IMR-90 (cell line): ENCODE results near the gene ADGRL3. TPM values are rescaled to one million over a fixed set of nuclear protein-coding genes. Genes with fewer than 3 reads are reported as not detected.

Source experiments
- ATAC-seq: fragments of 200-7000 bp; cut with Tn5 transposase; 2 replicates; pipeline ENCODE4 v1.9.1; 2020; ENCODE audit warnings: low read depth, mild to moderate bottlenecking, moderate library complexity
- BruUV-seq: library from RNA; stranded (reverse); fragments of 400-500 nt; replicated peaks from 2 replicates; lab custom pipeline; 2021; lab: Mats Ljungman, UMichigan
- CTCF ChIA-PET: fragments of 300-600 bp; formaldehyde crosslinking; extraction: SDS; loops from one replicate; lab custom pipeline; 2021; ENCODE audit warnings: antibody characterized with exemption; lab: Yijun Ruan, JAX
- POLR2A ChIA-PET: fragments of 300-600 bp; sonication (Branson Sonifier 250); formaldehyde crosslinking; loops from one replicate; lab custom pipeline; 2022; ENCODE audit warnings: antibody characterized with exemption; ENCODE audit not compliant: unreplicated experiment; lab: Charles Lee
- DNase-seq: peaks from one replicate; pipeline ENCODE4 v3.0.0; 2013
- H2AFZ ChIP-seq: replicated peaks from 2 replicates; pipeline ENCODE3; 2013; ENCODE audit warnings: low read length, mild to moderate bottlenecking; ENCODE audit not compliant: poor library complexity
- H2AK5ac ChIP-seq: 2 replicates; pipeline ENCODE4 v1.6.1; 2013; ENCODE audit warnings: low read depth, low read length, inconsistent platforms
- H2AK9ac ChIP-seq: replicated peaks from 2 replicates; pipeline ENCODE3; 2013; ENCODE audit warnings: mild to moderate bottlenecking, low read depth, low read length, moderate library complexity; ENCODE audit not compliant: poor library complexity
- H2BK120ac ChIP-seq: 2 replicates; pipeline ENCODE4 v1.6.1; 2013; ENCODE audit warnings: low read depth, low read length, inconsistent platforms
- H2BK15ac ChIP-seq: 3 replicates; pipeline ENCODE4 v1.6.1; 2013; ENCODE audit warnings: low read depth, low read length, inconsistent platforms
- H2BK20ac ChIP-seq: 2 replicates; pipeline ENCODE4 v1.6.1; 2013; ENCODE audit warnings: low read depth, mild to moderate bottlenecking, inconsistent platforms, low read length, moderate library complexity
- H2BK5ac ChIP-seq: 2 replicates; pipeline ENCODE4 v1.6.1; 2013; ENCODE audit warnings: mild to moderate bottlenecking, low read depth, low read length, inconsistent platforms; ENCODE audit not compliant: poor library complexity, severe bottlenecking
- H3K14ac ChIP-seq: replicated peaks from 2 replicates; pipeline ENCODE4 v1.6.1; 2013; ENCODE audit warnings: low read depth, low read length, inconsistent platforms
- H3K18ac ChIP-seq: 2 replicates; pipeline ENCODE4 v1.6.1; 2013; ENCODE audit warnings: low read depth, low read length, control low read depth
- H3K23ac ChIP-seq: 2 replicates; pipeline ENCODE4 v1.6.1; 2013; ENCODE audit warnings: low read depth, low read length, inconsistent platforms
- H3K27ac ChIP-seq: 2 replicates; pipeline ENCODE4 v1.5.1; 2013; ENCODE audit warnings: mild to moderate bottlenecking, control low read depth, low read length; ENCODE audit not compliant: insufficient read depth
- H3K27me3 ChIP-seq: 2 replicates; pipeline ENCODE4 v1.6.1; 2013; ENCODE audit warnings: low read length; ENCODE audit not compliant: control insufficient read depth, insufficient read depth
- H3K36me3 ChIP-seq: 2 replicates; pipeline ENCODE4 v1.6.1; 2013; ENCODE audit warnings: low read length, mixed read lengths; ENCODE audit not compliant: control insufficient read depth, insufficient read depth
- H3K4ac ChIP-seq: 2 replicates; pipeline ENCODE4 v1.6.1; 2013; ENCODE audit warnings: low read depth, low read length, inconsistent platforms
- H3K4me1 ChIP-seq: 2 replicates; pipeline ENCODE4 v1.6.1; 2013; ENCODE audit warnings: low read length, mixed read lengths; ENCODE audit not compliant: control insufficient read depth, insufficient read depth
- H3K4me2 ChIP-seq: 2 replicates; pipeline ENCODE4 v1.6.1; 2013; ENCODE audit warnings: low read depth, mild to moderate bottlenecking, control low read depth, low read length, moderate library complexity
- H3K4me3 ChIP-seq: 2 replicates; pipeline ENCODE4 v1.5.1; 2013; ENCODE audit warnings: low read depth, mild to moderate bottlenecking, control low read depth, low read length, moderate library complexity; ENCODE audit not compliant: insufficient read depth
- H3K56ac ChIP-seq: 2 replicates; pipeline ENCODE4 v1.6.1; 2013; ENCODE audit warnings: low read length, inconsistent platforms; ENCODE audit not compliant: insufficient read depth; ENCODE audit errors: extremely low read depth
- H3K79me1 ChIP-seq, 2 experiments: 2 replicates each; pipeline ENCODE4 v1.6.1; 2013; ENCODE audit warnings: low read length in 2 of 2, inconsistent platforms in 1 of 2, low read depth in 1 of 2
- H3K9ac ChIP-seq: 2 replicates; pipeline ENCODE4 v1.6.1; 2013; ENCODE audit warnings: low read depth, low read length, control low read depth
- H3K9me1 ChIP-seq: 2 replicates; pipeline ENCODE4 v1.6.1; 2013; ENCODE audit warnings: low read length, inconsistent platforms; ENCODE audit not compliant: insufficient read depth
- H3K9me3 ChIP-seq: 2 replicates; pipeline ENCODE4 v1.6.1; 2013; ENCODE audit warnings: low read length; ENCODE audit not compliant: control insufficient read depth, insufficient read depth
- H4K20me1 ChIP-seq: 2 replicates; pipeline ENCODE4 v1.6.1; 2013; ENCODE audit warnings: low read length, inconsistent platforms; ENCODE audit not compliant: insufficient read depth
- H4K5ac ChIP-seq: 2 replicates; pipeline ENCODE4 v1.6.1; 2013; ENCODE audit warnings: mild to moderate bottlenecking, low read depth, low read length, control low read depth
- H4K8ac ChIP-seq, 2 experiments: 2 replicates each; pipeline ENCODE4 v1.6.1; 2013; ENCODE audit warnings: low read depth in 2 of 2, low read length in 2 of 2, control low read depth in 1 of 2, inconsistent platforms in 1 of 2
- H4K91ac ChIP-seq: 2 replicates; pipeline ENCODE4 v1.6.1; 2013; ENCODE audit warnings: low read depth, low read length, inconsistent platforms; ENCODE audit not compliant: insufficient read depth
- BHLHE40 ChIP-seq: fragments of 150-350 bp; IDR thresholded peaks from 2 replicates; pipeline ENCODE4 v1.6.1; 2016; ENCODE audit warnings: mild to moderate bottlenecking, low read depth, low read length
- USF2 ChIP-seq: fragments of 150-350 bp; IDR thresholded peaks from 2 replicates; pipeline ENCODE4 v1.6.1; 2017; ENCODE audit warnings: mild to moderate bottlenecking, antibody characterized with exemption, low read length, low read depth
- WGBS, 2 experiments: methylation state at CpG; one replicate each; pipeline versions ENCODE4 v1.1.5 to v1.1.7; 2013; ENCODE audit warnings: missing lambda C conversion rate in 2 of 2; ENCODE audit not compliant: insufficient read length in 1 of 2; ENCODE audit errors: extremely low coverage in 2 of 2; 5-methylcytosine and 5-hydroxymethylcytosine counted together
- dilution Hi-C: fragments of 300-500 bp; cut with HindIII; formaldehyde crosslinking; loops from one replicate; pipeline ENCODE4 v1.14.3; 2018; ENCODE audit warnings: low sequenced_read_pairs; ENCODE audit not compliant: unreplicated experiment
- in situ Hi-C: fragments of 300-500 bp; cut with MboI; formaldehyde crosslinking; loops from 3 replicates; pipeline ENCODE4 v1.14.3; 2019; ENCODE audit warnings: low sequenced_read_pairs, inconsistent platforms, mixed read lengths
- intact Hi-C: fragments of 100-400 bp; cut with micrococcal nuclease; formaldehyde crosslinking; loops from 2 replicates; pipeline ENCODE4 v1.10.0; 2022
- polyA plus RNA-seq, 3 experiments: library from polyadenylated mRNA; depleted of rRNA; stranded (reverse); fragments of >200 nt; gene quantifications; 2 replicates each; pipeline ENCODE4 v1.2.3, GENCODE V29; 2012; ENCODE audit warnings: low replicate concordance in 1 of 3
- total RNA-seq: library from RNA; depleted of rRNA; stranded (reverse); fragments of >200 nt; gene quantifications from 2 replicates; pipeline ENCODE4 v1.2.3, GENCODE V29; 2012

ADGRL3 gene
- total and polyA plus RNA-seq, 2 of the 4 experiments (the other 2 are of a cell fraction), result 0.46 to 2.5 TPM

- no peak overlapping the region for H4K91ac ChIP-seq
- H3K23ac ChIP-seq, result no peak overlapping the region
- H3K56ac ChIP-seq, result no peak overlapping the region
- ATAC-seq (no peak), DNase-seq (no peak)
- H2AK9ac ChIP-seq, result no peak overlapping the region
- H2AK5ac ChIP-seq, result no peak overlapping the region
- ChIA-PET POLR2A (no interaction called here), CTCF (no interaction called here)
- BruUV-seq, result no TSS peak
- no peaks in the 10 kb centered on the region for H3K9me1 ChIP-seq
- H2AFZ ChIP-seq, result no peak overlapping the region
- TF ChIP-seq USF2, result no peak
- no peak for TF ChIP-seq BHLHE40
- in situ Hi-C loops, result no loop called here
- H2BK5ac ChIP-seq, result no peak overlapping the region
- no peak overlapping the region for H4K8ac ChIP-seq
- dilution Hi-C loops, result no loop called here
- no peak overlapping the region for H3K9ac ChIP-seq
- no peak overlapping the region for H3K18ac ChIP-seq
- intact Hi-C loops, result no loop called here
- no peaks in the 10 kb centered on the region for H3K36me3 ChIP-seq
- no peak overlapping the region for H3K4me3 ChIP-seq
- H2BK20ac ChIP-seq, result no peak overlapping the region
- H3K4me1 ChIP-seq, result no peaks in the 10 kb centered on the region
- H3K27me3 ChIP-seq, result no peaks in the 10 kb centered on the region
- no peak overlapping the region for H4K5ac ChIP-seq
- WGBS, 2 experiments, result no CpG with 5 or more reads among the region's 5 CpGs
- H2BK15ac ChIP-seq, result no peak overlapping the region
- no peaks in the 10 kb centered on the region for H3K9me3 ChIP-seq
- no peak overlapping the region for H3K27ac ChIP-seq
- H3K14ac ChIP-seq, result no peak overlapping the region
- H4K20me1 ChIP-seq, result no peaks in the 10 kb centered on the region
- H3K79me1 ChIP-seq, result no peaks in the 10 kb centered on the region
- no peak overlapping the region for H3K4me2 ChIP-seq
- H3K4ac ChIP-seq, result no peak overlapping the region
- H2BK120ac ChIP-seq, result no peak overlapping the region
Measured at GRCh38 chr4:61214680-61215079, 14.6 kb downstream of the ADGRL3 start.
